Stimulated activated CD4-positive, alpha-beta T cell treated with anti-CD3 and anti-CD28 coated beads, Interleukin-1b, Interleukin-23, amount 100 ng/mL, for 24 hours (primary cell): ENCODE data around the gene UNC5A.

Experiments used
- DNase-seq, 4 experiments: peaks; one replicate each; pipeline ENCODE4 v3.0.0-alpha.2; 2020; ENCODE audit warnings: low read depth in 4 of 4, low spot score in 1 of 4

Gene UNC5A

GRCh38 chr5:176844706-176845391 is 34.5 kb downstream of the UNC5A start:
- DNase-seq = no peak

DNA sequence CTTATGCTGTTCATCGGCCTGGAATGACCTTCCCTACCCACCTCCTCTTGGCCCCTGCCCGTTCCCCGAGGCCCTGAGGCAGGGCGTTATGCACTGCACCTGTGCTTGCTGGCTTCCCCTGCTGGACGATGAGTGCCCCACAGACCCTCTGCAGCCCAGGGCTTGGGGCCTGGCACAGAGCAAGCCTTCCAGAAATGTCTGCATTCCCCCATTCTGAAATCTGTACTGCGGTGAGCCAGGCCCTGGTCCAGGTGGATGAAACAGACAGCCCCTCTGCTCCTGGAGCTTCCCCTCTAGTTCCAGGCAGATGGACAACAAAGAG is 35.0 kb downstream of the UNC5A start:
- no peak for DNase-seq

DNA sequence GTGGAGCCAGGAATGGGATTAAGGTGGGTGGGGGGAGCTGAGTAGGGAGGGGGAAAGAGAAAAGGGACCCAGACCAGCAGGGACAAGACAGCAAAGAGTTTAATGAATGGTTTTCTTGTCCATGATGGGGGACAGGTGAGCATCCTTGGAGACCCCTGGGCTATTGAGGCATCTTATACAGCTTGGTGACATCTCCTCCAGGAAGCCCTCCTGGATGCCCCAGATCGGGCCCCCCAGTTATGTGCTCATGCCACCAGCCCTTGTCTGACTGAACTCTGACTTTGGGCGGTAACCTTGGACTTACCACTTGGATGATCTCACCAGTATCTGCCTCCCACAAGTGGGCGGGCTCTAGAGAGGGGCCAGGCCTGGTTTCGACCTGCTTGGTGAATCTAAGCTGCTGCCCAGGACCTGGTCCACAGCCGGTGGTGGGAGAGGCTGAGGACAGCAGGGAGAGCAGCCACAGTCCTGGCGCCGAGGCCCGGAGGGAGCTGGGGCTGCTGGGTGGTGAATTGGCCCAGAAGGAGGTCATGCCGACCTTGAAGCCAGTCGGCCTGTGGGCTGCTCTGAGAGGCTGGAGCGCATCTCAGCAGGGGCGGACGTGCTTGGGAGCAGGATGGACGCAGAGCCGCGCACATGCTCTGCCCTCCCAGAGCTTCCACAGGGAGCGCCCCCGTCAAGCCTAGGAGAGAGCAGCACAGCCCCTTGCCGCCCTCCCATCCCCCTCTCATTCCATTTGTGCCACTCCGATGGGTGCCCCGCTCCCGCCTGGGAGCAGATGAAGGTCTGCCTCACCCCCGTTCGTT is 36.2 kb downstream of the UNC5A start:
- DNase-seq = no peak

DNA sequence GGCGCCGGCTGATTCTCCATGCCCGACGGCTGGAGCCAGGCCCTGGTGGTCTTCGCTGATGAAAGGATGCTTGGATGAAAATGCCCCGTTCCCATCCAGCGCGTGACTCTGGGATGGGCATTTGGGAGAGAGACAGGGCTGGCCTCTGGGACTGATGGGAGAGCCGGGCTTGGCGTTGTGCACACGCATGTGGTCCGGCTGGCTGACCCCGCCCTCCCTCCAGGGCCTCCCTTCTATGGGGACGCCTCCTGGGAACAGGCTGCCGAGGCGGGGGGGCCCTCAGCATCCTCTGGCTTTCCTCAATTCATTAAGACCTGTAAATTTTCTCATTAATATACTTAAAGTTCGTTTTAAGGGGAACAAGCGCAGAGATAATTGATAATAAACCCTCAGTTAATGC is 36.8 kb downstream of the UNC5A start:
- DNase-seq = no peak

- DNase-seq = no peak
These were observed 37.4 kb downstream of the UNC5A start for GRCh38 chr5:176847726-176848290.

- DNase-seq = no peak
These were observed 38.3 kb downstream of the UNC5A start for GRCh38 chr5:176848651-176849050.

GRCh38 chr5:176849611-176850227 is 39.4 kb downstream of the UNC5A start:
- DNase-seq = no peak

GRCh38 chr5:176850371-176851245 is 40.2 kb downstream of the UNC5A start:
- DNase-seq = no peak

DNA sequence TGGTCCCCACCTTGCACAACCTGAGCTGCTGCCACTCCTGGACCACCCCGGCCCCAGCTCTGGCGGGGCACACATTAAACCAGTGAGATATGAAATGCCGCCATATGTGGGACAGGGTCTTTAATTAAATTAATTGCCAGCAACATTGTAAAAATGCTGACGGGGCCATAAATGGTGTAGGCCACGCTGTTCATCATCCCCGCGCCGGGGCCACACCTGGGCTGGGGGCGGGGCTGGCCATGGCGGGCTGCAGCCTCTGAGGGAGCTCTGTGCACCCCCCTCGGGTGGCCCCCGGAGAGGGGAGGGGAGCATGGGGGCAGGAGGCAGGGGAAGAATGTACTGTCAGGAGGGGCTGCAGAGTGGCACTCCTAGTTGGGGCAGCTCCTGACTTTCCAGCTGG is 41.0 kb downstream of the UNC5A start:
- DNase-seq = no peak

GRCh38 chr5:176851871-176852658 is 41.7 kb downstream of the UNC5A start:
- no peak for DNase-seq

GRCh38 chr5:176853151-176853778 is 42.9 kb downstream of the UNC5A start:
- no peak for DNase-seq

DNA sequence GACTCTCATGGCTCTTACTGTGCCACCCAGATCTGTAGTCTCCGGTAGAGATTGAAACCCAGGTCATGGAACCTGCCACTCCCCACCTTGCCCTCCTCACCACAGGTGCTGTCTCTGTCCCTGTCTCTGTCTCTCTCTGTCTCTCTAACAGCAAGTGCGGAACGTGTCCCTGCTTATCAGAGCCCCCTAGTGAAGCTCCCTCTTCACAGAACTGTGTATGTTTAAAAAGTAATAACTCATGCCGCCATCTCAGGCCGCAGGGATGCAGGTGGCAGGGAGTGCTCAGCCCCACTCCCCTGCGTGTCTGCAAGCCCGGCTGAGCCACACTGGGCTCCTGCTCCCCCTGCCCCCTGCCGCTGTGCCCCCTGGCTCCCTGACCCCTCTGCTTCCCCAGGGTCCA is 43.8 kb downstream of the UNC5A start:
- DNase-seq = no peak

DNA sequence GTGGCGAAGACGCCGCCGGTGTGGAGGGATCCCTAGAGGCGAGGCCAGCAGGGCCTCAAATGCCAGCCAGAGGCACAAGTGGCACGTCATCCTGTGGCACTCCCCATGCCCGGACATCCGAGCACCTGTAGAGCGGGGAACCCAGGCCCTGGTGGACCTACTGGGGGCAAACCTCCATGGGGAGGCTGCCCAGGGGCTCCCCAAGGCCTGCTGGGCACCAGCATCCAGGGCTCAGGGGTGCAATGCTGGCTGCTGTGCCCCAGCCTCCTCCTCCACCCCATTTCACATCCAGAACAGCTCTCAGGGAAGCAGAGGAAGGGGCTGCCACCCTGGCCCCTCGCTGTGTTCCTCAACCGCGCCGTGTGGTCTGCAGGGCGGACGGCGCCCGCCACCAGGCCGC is 45.2 kb downstream of the UNC5A start:
- DNase-seq = no peak

- no peak for DNase-seq
These were observed 46.4 kb downstream of the UNC5A start for GRCh38 chr5:176856746-176857145.

GRCh38 chr5:176857216-176857893 is 47.0 kb downstream of the UNC5A start:
- no peak for DNase-seq

DNA sequence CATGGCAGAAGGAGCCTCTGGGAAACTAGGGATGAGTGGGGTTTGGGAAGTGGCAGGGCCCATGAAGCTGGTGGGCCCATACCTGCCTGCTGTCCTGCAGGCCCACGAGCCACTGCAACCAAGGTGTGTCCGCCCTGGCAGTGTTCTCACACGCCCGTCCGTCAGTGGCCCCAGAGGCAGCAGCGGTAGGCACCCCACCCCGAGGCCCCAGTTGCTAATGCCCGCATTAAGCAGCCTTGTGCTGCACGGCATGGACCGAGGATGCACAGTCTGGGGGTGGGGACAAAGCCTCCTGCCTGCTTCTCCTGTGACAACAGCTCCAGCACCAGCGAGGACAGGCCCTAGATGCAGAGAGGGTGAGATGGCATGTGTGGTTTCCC is 47.5 kb downstream of the UNC5A start:
- DNase-seq = no peak

GRCh38 chr5:176859916-176860315 is 49.6 kb downstream of the UNC5A start:
- DNase-seq = no peak

DNA sequence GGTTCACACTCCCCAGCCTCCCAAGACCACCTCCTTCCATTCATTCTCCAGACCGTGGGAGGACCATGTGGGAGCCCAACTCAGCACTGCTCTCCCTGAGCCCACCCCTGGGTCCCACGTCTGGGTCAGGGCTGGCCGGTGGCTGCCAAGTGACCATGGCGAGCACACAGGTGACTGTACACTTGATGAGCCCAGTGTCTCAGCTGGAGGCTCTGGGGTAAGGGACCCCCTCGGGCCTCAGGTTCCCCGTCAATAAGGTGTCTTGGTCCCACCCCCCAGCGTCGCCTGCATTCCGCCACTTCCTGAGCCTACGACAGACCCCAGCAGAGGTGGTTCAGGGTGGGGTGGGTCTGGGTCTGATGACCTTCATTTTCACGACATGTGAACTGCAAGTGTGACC is 50.0 kb downstream of the UNC5A start:
- DNase-seq = no peak

GRCh38 chr5:176861276-176861675 is 50.9 kb downstream of the UNC5A start:
- no peak for DNase-seq
